GM12878 (cell line): ENCODE measurements around the gene TMEM201. TPM values are rescaled to one million over a fixed set of nuclear protein-coding genes. Genes with fewer than 3 reads are reported as not detected.

Source experiments
- ATAC-seq: fragments of 200-7000 bp; cut with Tn5 transposase; 3 replicates; pipeline ENCODE4 v1.9.1; 2020; ENCODE audit warnings: mild to moderate bottlenecking, moderate library complexity
- BruUV-seq: library from RNA; stranded (reverse); fragments of 400-500 nt; replicated peaks from 2 replicates; lab custom pipeline; 2021; lab: Mats Ljungman, UMichigan
- CTCF ChIA-PET: fragments of 300-600 bp; sonication (Branson Sonifier 250); formaldehyde crosslinking; extraction: SDS; loops from one replicate; lab custom pipeline; 2021; ENCODE audit warnings: inconsistent platforms; lab: Yijun Ruan, JAX
- POLR2A ChIA-PET: fragments of 350-600 bp; formaldehyde crosslinking; extraction: SDS; loops from one replicate; lab custom pipeline; 2021; ENCODE audit warnings: inconsistent platforms; lab: Charles Lee
- RAD21 ChIA-PET: fragments of 300-600 bp; sonication (Branson Sonifier 250); formaldehyde crosslinking; loops from one replicate; lab custom pipeline; 2023; ENCODE audit warnings: antibody characterized with exemption; ENCODE audit not compliant: unreplicated experiment; lab: Charles Lee
- SMC1A ChIA-PET: fragments of 300-600 bp; sonication (Branson Sonifier 250); formaldehyde crosslinking; loops from one replicate; lab custom pipeline; 2023; ENCODE audit not compliant: unreplicated experiment, uncharacterized antibody; lab: Charles Lee
- DNase-seq: peaks from one replicate; pipeline ENCODE4 v3.0.0-alpha.2; 2011; ENCODE audit warnings: low read depth, low spot score
- FAIRE-seq: peaks from 3 replicates; lab custom pipeline; 2011; peaks lifted over from hg19 to GRCh38; lab: Jason Lieb, UNC
- H2AFZ ChIP-seq: 2 replicates; pipeline ENCODE4 v1.6.0; 2011; ENCODE audit warnings: low read depth, low read length, control low read depth; ENCODE audit not compliant: control insufficient read depth
- H3K27ac ChIP-seq: 2 replicates; pipeline ENCODE4 v1.5.1; 2011; ENCODE audit warnings: control low read depth; ENCODE audit not compliant: control insufficient read depth, insufficient read depth
- H3K27me3 ChIP-seq, 2 experiments: replicated peaks in 1 of 2; 2 replicates each; pipeline versions ENCODE4 v1.6.0 to v1.6.1; 2011; ENCODE audit warnings: low read length in 1 of 2; ENCODE audit not compliant: control insufficient read depth in 2 of 2, insufficient read depth in 2 of 2
- H3K36me3 ChIP-seq, 2 experiments: 2 replicates each; pipeline ENCODE4 v1.5.1; 2011; ENCODE audit warnings: low read length in 1 of 2; ENCODE audit not compliant: control insufficient read depth in 2 of 2, insufficient read depth in 2 of 2
- H3K4me1 ChIP-seq: 2 replicates; pipeline ENCODE4 v1.6.1; 2011; ENCODE audit warnings: mild to moderate bottlenecking, low read length, moderate library complexity, mixed read lengths; ENCODE audit not compliant: control insufficient read depth, insufficient read depth
- H3K4me2 ChIP-seq: 2 replicates; pipeline ENCODE4 v1.6.0; 2011; ENCODE audit warnings: control low read depth; ENCODE audit not compliant: control insufficient read depth, insufficient read depth
- H3K4me3 ChIP-seq: fragments of 200-600 bp; sonication (generic); 2 replicates; pipeline ENCODE4 v1.5.1; 2016
- H3K79me2 ChIP-seq: 2 replicates; pipeline ENCODE4 v1.6.0; 2011; ENCODE audit warnings: low read length; ENCODE audit not compliant: control insufficient read depth, insufficient read depth
- H3K9ac ChIP-seq: 2 replicates; pipeline ENCODE4 v1.8.0; 2011; ENCODE audit warnings: low read length, control low read depth, mixed read lengths; ENCODE audit not compliant: control insufficient read depth, insufficient read depth
- H3K9me3 ChIP-seq: replicated peaks from 3 replicates; pipeline ENCODE4 v1.5.1; 2011; ENCODE audit warnings: mild to moderate bottlenecking, low read length; ENCODE audit not compliant: control insufficient read depth, insufficient read depth
- H4K20me1 ChIP-seq: 2 replicates; pipeline ENCODE4 v1.6.0; 2011; ENCODE audit not compliant: control insufficient read depth, insufficient read depth
- ATF3 ChIP-seq: IDR thresholded peaks from 2 replicates; pipeline ENCODE4 v1.6.1; 2011; ENCODE audit warnings: low read depth, mild to moderate bottlenecking, low read length, moderate library complexity, borderline replicate concordance; ENCODE audit errors: extremely low read depth
- E4F1 ChIP-seq: fragments of 450-650 bp; IDR thresholded peaks from 2 replicates; pipeline ENCODE4 v1.6.1; 2018; ENCODE audit warnings: borderline replicate concordance, mild to moderate bottlenecking; ENCODE audit not compliant: partially characterized antibody
- ESRRA ChIP-seq: IDR thresholded peaks from 2 replicates; pipeline ENCODE4 v1.6.1; 2012; ENCODE audit warnings: mild to moderate bottlenecking, low read length, improper control_type of control experiment
- HDGF ChIP-seq: fragments of 450-650 bp; IDR thresholded peaks from 2 replicates; pipeline ENCODE4 v1.6.1; 2016; ENCODE audit warnings: antibody characterized with exemption
- IKZF1 ChIP-seq: fragments of 450-650 bp; conservative IDR thresholded peaks from 2 replicates; pipeline ENCODE4 v1.6.1; 2017; ENCODE audit warnings: antibody characterized with exemption, mild to moderate bottlenecking
- IRF5 ChIP-seq: fragments of 450-650 bp; IDR thresholded peaks from 2 replicates; pipeline ENCODE4 v1.6.1; 2017; ENCODE audit warnings: borderline replicate concordance
- KDM1A ChIP-seq: fragments of 200-600 bp; sonication (generic); IDR thresholded peaks from 2 replicates; pipeline ENCODE4 v1.6.1; 2016; ENCODE audit warnings: borderline replicate concordance
- MAX ChIP-seq: IDR thresholded peaks from 2 replicates; pipeline ENCODE4 v1.6.1; 2012; ENCODE audit warnings: low read depth, low read length, improper control_type of control experiment
- NR2C1 ChIP-seq: fragments of 450-650 bp; IDR thresholded peaks from 2 replicates; pipeline ENCODE4 v1.6.1; 2017; ENCODE audit warnings: antibody characterized with exemption, mild to moderate bottlenecking, moderate library complexity
- POU2F2 ChIP-seq: IDR thresholded peaks from 3 replicates; pipeline ENCODE4 v1.6.1; 2011; ENCODE audit warnings: low read depth, mild to moderate bottlenecking, low read length, borderline replicate concordance
- SIX5 ChIP-seq: IDR thresholded peaks from 2 replicates; pipeline ENCODE4 v1.6.1; 2011; ENCODE audit warnings: mild to moderate bottlenecking, low read depth, low read length, moderate library complexity; ENCODE audit not compliant: severe bottlenecking
- USF1 ChIP-seq: IDR thresholded peaks from 2 replicates; pipeline ENCODE4 v1.6.1; 2011; ENCODE audit warnings: borderline replicate concordance, low read depth, mild to moderate bottlenecking, moderate library complexity, mixed read lengths, low read length; ENCODE audit not compliant: insufficient read depth; ENCODE audit errors: extremely low read length
- WRNIP1 ChIP-seq: IDR thresholded peaks from 2 replicates; pipeline ENCODE4 v1.6.1; 2011; ENCODE audit warnings: low read depth, low read length, improper control_type of control experiment, borderline replicate concordance
- ZBTB33 ChIP-seq: fragments of 450-650 bp; IDR thresholded peaks from 2 replicates; pipeline ENCODE4 v1.6.1; 2017; ENCODE audit warnings: mild to moderate bottlenecking
- ZNF207 ChIP-seq: fragments of 450-650 bp; IDR thresholded peaks from 2 replicates; pipeline ENCODE4 v1.6.1; 2014; ENCODE audit warnings: antibody characterized with exemption, mild to moderate bottlenecking, borderline replicate concordance
- ZNF217 ChIP-seq: fragments of 450-650 bp; IDR thresholded peaks from 2 replicates; pipeline ENCODE4 v1.6.1; 2017; ENCODE audit warnings: antibody characterized with exemption, mild to moderate bottlenecking
- WGBS: methylation state at CpG from one replicate; pipeline ENCODE4 v1.1.6; 2016; ENCODE audit warnings: low lambda C conversion rate; ENCODE audit not compliant: insufficient replicate concordance, insufficient coverage; ENCODE audit errors: missing lambda C conversion rate; 5-methylcytosine and 5-hydroxymethylcytosine counted together
- in situ Hi-C: fragments of 300-500 bp; cut with MboI; formaldehyde crosslinking; loops from 9 replicates; pipeline ENCODE4 v1.14.3; 2018; ENCODE audit warnings: mixed read lengths
- intact Hi-C: fragments of 100-400 bp; cut with micrococcal nuclease; formaldehyde crosslinking; loops from one replicate; pipeline ENCODE4 v1.14.2; 2022; ENCODE audit not compliant: unreplicated experiment
- polyA plus RNA-seq, 11 experiments: library from polyadenylated mRNA; depleted of rRNA in 4 of 11; unstranded in 6 of 11; stranded (reverse) in 5 of 11; fragments of >200 nt; fragmentation: Nextera tagmentation in 4 of 11; fragmentation: Illumina TruSeq in 1 of 11; extraction: Ambion mirVana in 4 of 11; extraction: Trizol in 1 of 11; gene quantifications; 1 replicate in 1 of 11; 2 replicates in 10 of 11; pipeline versions ENCODE4 v1.2.1 to v1.2.3, GENCODE V29; 2011 to 2016; ENCODE audit warnings: inconsistent platforms in 2 of 11, missing spikeins in 2 of 11, low read depth in 1 of 11
- total RNA-seq, 4 experiments: library from RNA; depleted of rRNA in 3 of 4; stranded (reverse); fragments of >200 nt in 3 of 4; fragmentation: Illumina TruSeq in 1 of 4; extraction: Trizol in 1 of 4; gene quantifications; 2 replicates each; pipeline versions ENCODE4 v1.2.1 to v1.2.3, GENCODE V29; 2013 to 2021

TMEM201 gene
- total and polyA plus RNA-seq, 10 of the 15 experiments (the other 5 are each of a cell fraction or from before 2014, with no cell fraction given) = 0.13 to 26.6 (median 6.1) TPM

DNA sequence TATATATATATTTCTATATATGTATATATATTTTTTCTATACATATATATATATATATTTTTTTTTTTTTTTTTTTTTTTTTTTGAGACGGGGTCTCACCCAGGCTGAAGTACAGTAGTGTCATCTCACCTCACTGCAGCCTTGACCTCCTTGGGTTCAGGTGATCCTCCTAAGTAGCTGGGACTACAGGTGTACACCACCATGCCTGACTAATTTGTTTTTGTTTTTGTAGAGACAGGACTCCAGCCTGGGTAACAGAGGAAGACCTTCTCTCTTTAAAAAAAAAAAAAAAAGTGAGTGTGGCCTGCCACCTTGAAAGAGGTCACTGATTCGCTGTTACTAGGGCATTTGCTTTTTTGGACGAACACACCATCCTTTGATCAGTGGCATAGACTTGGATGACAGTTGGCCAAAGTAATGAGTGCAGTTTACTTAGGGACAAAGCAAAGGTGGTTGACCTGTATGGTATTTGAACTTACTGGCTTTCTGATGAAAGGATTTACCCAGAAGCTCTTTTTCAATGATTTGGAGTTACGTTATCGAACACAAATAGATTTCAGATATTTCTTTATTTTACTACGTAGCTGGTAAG, 38.7 kb upstream of the TMEM201 start:
- Histone ChIP-seq H3K9ac (no peak overlapping the region), H2AFZ (no peak overlapping the region), H3K27me3 (no peaks in the 10 kb centered on the region), H3K27ac (no peak overlapping the region), H4K20me1 (no peaks in the 10 kb centered on the region; the same call in 1 of the 2 replicates), H3K4me2 (no peak overlapping the region), H3K4me3 (no peak overlapping the region), H3K79me2 (peaks cover 36% of the 10 kb centered on the region), H3K4me1 (no peaks in the 10 kb centered on the region), H3K9me3 (no peaks in the 10 kb centered on the region), H3K36me3 (peaks cover 0 to 6% of the 10 kb centered on the region in 2 experiments; a peak in 2 of 4 replicates)
- ChIA-PET SMC1A (interaction anchor here (1.1 kb wide), 1 partner anchor 8 kb away, joined by 4 read pairs; no protein-coding TSS in a partner anchor), POLR2A (interaction anchor here (0.7 kb wide), 2 partner anchors 218 to 388 kb away, joined by 3 to 5 read pairs; no protein-coding TSS in a partner anchor), RAD21 (no interaction called here), CTCF (interaction anchor here (0.6 to 0.7 kb wide), 2 partner anchors 55 to 57 kb away, joined by 3 read pairs; no protein-coding TSS in a partner anchor)
- DNase-seq = no peak
- FAIRE-seq = no peak
- no peak for ATAC-seq
- intact Hi-C loops (no loop called here), in situ Hi-C loops (no loop called here)
- BruUV-seq = no TSS peak
- WGBS = 96% methylated on average over 5 of the region's 6 CpGs
- TF ChIP-seq SIX5 (no peak), MAX (no peak), KDM1A (no peak), ZNF207 (no peak), USF1 (no peak), IKZF1 (no peak), WRNIP1 (no peak), POU2F2 (no peak), HDGF (no peak), E4F1 (no peak), ATF3 (no peak), IRF5 (no peak), ZNF217 (no peak), ESRRA (no peak), ZBTB33 (no peak), NR2C1 (no peak)
